Measurements from ENCODE around the gene PRSS33. TPM values are rescaled to one million over a fixed set of nuclear protein-coding genes. Genes with fewer than 3 reads are reported as not detected.

The PRSS33 gene
- total and polyA plus RNA-seq, 5 donors from 2014 or later: not detected

DNA sequence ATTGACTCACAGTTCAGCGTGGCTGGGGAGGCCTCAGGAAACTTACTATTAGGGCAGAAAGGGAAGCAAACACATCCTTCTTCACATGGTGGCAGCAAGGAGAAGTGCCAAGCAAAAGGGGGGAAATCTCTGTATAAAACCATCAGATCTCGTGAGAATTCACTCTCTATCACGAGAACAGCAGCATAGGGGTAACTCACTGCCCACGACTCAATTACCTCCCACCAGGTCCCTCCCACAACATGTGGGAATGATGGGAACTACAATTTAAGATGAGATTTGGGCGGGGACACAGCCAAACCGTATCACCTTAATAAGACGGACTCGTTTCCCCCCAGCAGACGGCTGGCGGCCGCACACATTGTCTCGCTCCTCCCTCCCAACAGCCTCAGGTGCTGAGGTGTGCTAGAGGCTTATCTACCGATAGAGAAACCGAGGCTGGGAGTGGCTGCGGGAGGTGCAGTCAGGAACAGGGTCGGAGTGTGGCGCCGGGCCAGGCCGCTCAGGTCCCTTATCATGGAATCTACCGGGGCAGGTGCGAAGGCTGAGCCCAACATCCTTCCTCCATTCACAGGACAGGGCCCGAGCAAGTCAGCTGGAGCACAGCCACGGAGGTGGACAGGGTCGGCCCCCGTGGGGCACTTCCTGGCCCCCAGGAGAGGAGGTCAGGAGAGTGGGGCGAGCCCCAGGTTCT lies 37.8 kb upstream of the PRSS33 start:
- ATAC-seq (ENCODE audit: low read depth in 2 of 2): no peak
- no peaks in the 10 kb centered on the region for H3K4me1 ChIP-seq (ENCODE audit: control insufficient read depth, insufficient read depth, low read length, poor library complexity, severe bottlenecking)
- no peak overlapping the region for H3K4me3 Mint-ChIP-seq

DNA sequence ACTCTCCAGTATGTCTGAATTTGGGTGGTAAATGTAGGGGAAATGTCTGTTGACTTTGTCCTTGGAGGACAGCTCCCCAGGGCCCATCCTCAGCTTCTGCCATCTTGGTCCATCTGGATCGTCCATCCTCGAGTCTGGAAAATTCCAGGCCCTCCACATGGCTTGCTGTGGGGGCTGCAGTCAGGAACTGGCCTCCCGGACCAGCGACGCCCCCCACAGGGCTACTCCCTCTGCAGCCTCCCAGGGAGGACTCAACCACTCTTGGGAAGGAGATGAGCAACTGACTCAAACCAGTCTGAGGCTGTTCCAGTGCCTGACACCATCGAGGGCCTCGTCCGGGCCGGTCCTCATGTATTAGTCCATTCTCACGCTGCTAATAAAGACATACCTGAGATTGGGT lies 37.3 kb upstream of the PRSS33 start:
- Histone ChIP-seq H3K9me3 (ENCODE audit: control insufficient read depth in 2 of 2, low read length in 2 of 2) (no peaks in the 10 kb centered on the region), H3K4me3 (ENCODE audit: low read depth, low read length) (no peak overlapping the region), H3K4me1 (ENCODE audit: control insufficient read depth, insufficient read depth, low read length, poor library complexity, severe bottlenecking) (no peaks in the 10 kb centered on the region), H3K36me3 (ENCODE audit: control insufficient read depth, insufficient read depth, low read length) (no peaks in the 10 kb centered on the region), H3K27ac (ENCODE audit: insufficient read depth, low read length, poor library complexity, severe bottlenecking) (no peak overlapping the region), H3K27me3 (ENCODE audit: control insufficient read depth, insufficient read depth, low read length) (no peaks in the 10 kb centered on the region)
- H3K27ac Mint-ChIP-seq: no peak overlapping the region
- no peak overlapping the region for H3K4me3 Mint-ChIP-seq
- peaks cover 4% of the 10 kb centered on the region for H3K27me3 Mint-ChIP-seq
- H3K9me3 Mint-ChIP-seq: no peaks in the 10 kb centered on the region
- DNase-seq (no peak), ATAC-seq (ENCODE audit: low read depth in 2 of 2) (no peak)
- H3K36me3 Mint-ChIP-seq: no peaks in the 10 kb centered on the region
- no peaks in the 10 kb centered on the region for H3K4me1 Mint-ChIP-seq

More for the DNA sequence above, 37.8 kb upstream of the PRSS33 start:
- no peak for DNase-seq
- Histone ChIP-seq H3K9me3 (ENCODE audit: control insufficient read depth in 2 of 2, low read length in 2 of 2) (no peaks in the 10 kb centered on the region), H3K4me3 (ENCODE audit: low read depth, low read length) (no peak overlapping the region), H3K27ac (ENCODE audit: insufficient read depth, low read length, poor library complexity, severe bottlenecking) (no peak overlapping the region), H3K36me3 (ENCODE audit: control insufficient read depth, insufficient read depth, low read length) (no peaks in the 10 kb centered on the region), H3K27me3 (ENCODE audit: control insufficient read depth, insufficient read depth, low read length) (no peaks in the 10 kb centered on the region)
- Mint-ChIP-seq H3K27ac (no peak overlapping the region), H3K27me3 (peaks cover 4% of the 10 kb centered on the region), H3K9me3 (no peaks in the 10 kb centered on the region), H3K36me3 (no peaks in the 10 kb centered on the region), H3K4me1 (no peaks in the 10 kb centered on the region)

- Mint-ChIP-seq H3K9me3 (no peaks in the 10 kb centered on the region), H3K4me1 (peaks cover 0 to 2% (median 0%) of the 10 kb centered on the region in 4 donors), H3K27ac (no peak overlapping the region)
Observed at GRCh38 chr16:2822496-2822895, 35.1 kb upstream of the PRSS33 start.

DNA sequence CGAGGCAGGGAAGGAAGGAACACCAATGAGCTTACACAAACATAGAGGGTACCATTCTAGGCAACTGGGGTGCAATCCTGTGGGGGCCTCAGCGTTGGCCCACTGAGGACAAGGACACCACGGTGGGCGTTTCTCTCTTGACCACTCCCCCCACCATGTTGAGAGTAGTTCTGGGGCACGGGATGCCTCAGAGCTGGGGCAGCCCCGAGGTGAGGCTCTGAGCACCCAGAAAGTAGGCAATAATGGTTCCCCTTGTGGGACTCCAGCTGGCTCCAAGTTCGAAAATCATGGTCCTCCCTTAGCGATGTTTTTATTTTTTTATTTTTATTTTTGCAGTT lies 34.8 kb upstream of the PRSS33 start:
- Mint-ChIP-seq H3K27ac (no peak overlapping the region), H3K27me3 (no peaks in the 10 kb centered on the region), H3K36me3 (no peaks in the 10 kb centered on the region), H3K4me3 (no peak overlapping the region), H3K9me3 (no peaks in the 10 kb centered on the region), H3K4me1 (peaks cover 0 to 2% (median 0%) of the 10 kb centered on the region in 4 donors)
- H3K27me3 ChIP-seq (ENCODE audit: control insufficient read depth, insufficient read depth, low read length): no peaks in the 10 kb centered on the region
- H3K27ac ChIP-seq (ENCODE audit: insufficient read depth, low read length, poor library complexity, severe bottlenecking): no peak overlapping the region
- no peaks in the 10 kb centered on the region for H3K36me3 ChIP-seq (ENCODE audit: control insufficient read depth, insufficient read depth, low read length)
- no peak for ATAC-seq (ENCODE audit: low read depth in 2 of 2)
- H3K4me3 ChIP-seq (ENCODE audit: low read depth, low read length): no peak overlapping the region
- DNase-seq: no peak
- no peaks in the 10 kb centered on the region for H3K9me3 ChIP-seq (ENCODE audit: control insufficient read depth in 2 of 2, low read length in 2 of 2)
- H3K4me1 ChIP-seq (ENCODE audit: control insufficient read depth, insufficient read depth, low read length, poor library complexity, severe bottlenecking): no peaks in the 10 kb centered on the region

More at GRCh38 chr16:2822496-2822895, 35.1 kb upstream of the PRSS33 start:
- ATAC-seq (ENCODE audit: low read depth in 2 of 2) (no peak), DNase-seq (no peak)
- Histone ChIP-seq H3K27ac (ENCODE audit: insufficient read depth, low read length, poor library complexity, severe bottlenecking) (no peak overlapping the region), H3K4me3 (ENCODE audit: low read depth, low read length) (no peak overlapping the region), H3K4me1 (ENCODE audit: control insufficient read depth, insufficient read depth, low read length, poor library complexity, severe bottlenecking) (no peaks in the 10 kb centered on the region), H3K36me3 (ENCODE audit: control insufficient read depth, insufficient read depth, low read length) (no peaks in the 10 kb centered on the region), H3K27me3 (ENCODE audit: control insufficient read depth, insufficient read depth, low read length) (no peaks in the 10 kb centered on the region), H3K9me3 (ENCODE audit: control insufficient read depth in 2 of 2, low read length in 2 of 2) (no peaks in the 10 kb centered on the region)
- Mint-ChIP-seq H3K36me3 (no peaks in the 10 kb centered on the region), H3K4me3 (no peak overlapping the region), H3K27me3 (no peaks in the 10 kb centered on the region)

DNA sequence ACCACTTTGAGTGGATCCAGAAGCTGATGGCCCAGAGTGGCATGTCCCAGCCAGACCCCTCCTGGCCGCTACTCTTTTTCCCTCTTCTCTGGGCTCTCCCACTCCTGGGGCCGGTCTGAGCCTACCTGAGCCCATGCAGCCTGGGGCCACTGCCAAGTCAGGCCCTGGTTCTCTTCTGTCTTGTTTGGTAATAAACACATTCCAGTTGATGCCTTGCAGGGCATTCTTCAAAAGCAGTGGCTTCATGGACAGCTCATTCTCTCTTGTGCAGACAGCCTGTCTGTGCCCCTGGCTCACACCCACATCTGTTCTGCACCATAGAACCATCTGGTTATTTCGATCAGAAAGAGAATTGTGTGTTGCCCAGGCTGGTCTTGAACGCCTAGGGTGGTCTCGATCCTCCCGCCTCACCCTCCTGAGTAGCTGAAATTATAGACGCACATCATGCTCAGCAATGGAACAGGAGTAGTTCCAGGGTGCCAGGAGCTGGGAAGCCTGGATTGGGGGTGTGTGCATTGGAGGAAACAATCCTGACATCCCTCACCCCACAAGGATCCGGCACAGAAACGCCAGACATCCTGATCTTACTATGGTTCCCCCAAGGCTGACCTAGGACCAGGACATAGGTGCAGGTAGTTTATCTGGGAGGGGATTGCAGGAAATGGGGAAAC lies 34.3 kb upstream of the PRSS33 start:
- peaks cover 0 to 2% (median 0%) of the 10 kb centered on the region in 4 donors for H3K4me1 Mint-ChIP-seq
- no peaks in the 10 kb centered on the region for H3K36me3 Mint-ChIP-seq
- no peaks in the 10 kb centered on the region for H3K27me3 ChIP-seq (ENCODE audit: control insufficient read depth, insufficient read depth, low read length)
- no peak overlapping the region for H3K27ac Mint-ChIP-seq
- no peak for ATAC-seq (ENCODE audit: low read depth in 2 of 2)
- H3K9me3 Mint-ChIP-seq: no peaks in the 10 kb centered on the region
- no peaks in the 10 kb centered on the region for H3K36me3 ChIP-seq (ENCODE audit: control insufficient read depth, insufficient read depth, low read length)
- H3K27ac ChIP-seq (ENCODE audit: insufficient read depth, low read length, poor library complexity, severe bottlenecking): no peak overlapping the region
- no peak overlapping the region for H3K4me3 ChIP-seq (ENCODE audit: low read depth, low read length)
- H3K4me1 ChIP-seq (ENCODE audit: control insufficient read depth, insufficient read depth, low read length, poor library complexity, severe bottlenecking): no peaks in the 10 kb centered on the region
- no peaks in the 10 kb centered on the region for H3K27me3 Mint-ChIP-seq
- no peaks in the 10 kb centered on the region for H3K9me3 ChIP-seq (ENCODE audit: control insufficient read depth in 2 of 2, low read length in 2 of 2)
- H3K4me3 Mint-ChIP-seq: no peak overlapping the region
- no peak for DNase-seq

GRCh38 chr16:2820836-2821486 lies 33.6 kb upstream of the PRSS33 start:
- Mint-ChIP-seq H3K27ac (no peak overlapping the region), H3K27me3 (no peaks in the 10 kb centered on the region), H3K4me3 (no peak overlapping the region), H3K4me1 (peaks cover 0 to 4% (median 0%) of the 10 kb centered on the region in 4 donors), H3K9me3 (no peaks in the 10 kb centered on the region), H3K36me3 (no peaks in the 10 kb centered on the region)
- Histone ChIP-seq H3K4me1 (ENCODE audit: control insufficient read depth, insufficient read depth, low read length, poor library complexity, severe bottlenecking) (no peaks in the 10 kb centered on the region), H3K4me3 (ENCODE audit: low read depth, low read length) (no peak overlapping the region), H3K9me3 (ENCODE audit: control insufficient read depth in 2 of 2, low read length in 2 of 2) (no peaks in the 10 kb centered on the region), H3K36me3 (ENCODE audit: control insufficient read depth, insufficient read depth, low read length) (no peaks in the 10 kb centered on the region), H3K27ac (ENCODE audit: insufficient read depth, low read length, poor library complexity, severe bottlenecking) (no peak overlapping the region), H3K27me3 (ENCODE audit: control insufficient read depth, insufficient read depth, low read length) (no peaks in the 10 kb centered on the region)
- ATAC-seq (ENCODE audit: low read depth in 2 of 2) (no peak), DNase-seq (no peak)

DNA sequence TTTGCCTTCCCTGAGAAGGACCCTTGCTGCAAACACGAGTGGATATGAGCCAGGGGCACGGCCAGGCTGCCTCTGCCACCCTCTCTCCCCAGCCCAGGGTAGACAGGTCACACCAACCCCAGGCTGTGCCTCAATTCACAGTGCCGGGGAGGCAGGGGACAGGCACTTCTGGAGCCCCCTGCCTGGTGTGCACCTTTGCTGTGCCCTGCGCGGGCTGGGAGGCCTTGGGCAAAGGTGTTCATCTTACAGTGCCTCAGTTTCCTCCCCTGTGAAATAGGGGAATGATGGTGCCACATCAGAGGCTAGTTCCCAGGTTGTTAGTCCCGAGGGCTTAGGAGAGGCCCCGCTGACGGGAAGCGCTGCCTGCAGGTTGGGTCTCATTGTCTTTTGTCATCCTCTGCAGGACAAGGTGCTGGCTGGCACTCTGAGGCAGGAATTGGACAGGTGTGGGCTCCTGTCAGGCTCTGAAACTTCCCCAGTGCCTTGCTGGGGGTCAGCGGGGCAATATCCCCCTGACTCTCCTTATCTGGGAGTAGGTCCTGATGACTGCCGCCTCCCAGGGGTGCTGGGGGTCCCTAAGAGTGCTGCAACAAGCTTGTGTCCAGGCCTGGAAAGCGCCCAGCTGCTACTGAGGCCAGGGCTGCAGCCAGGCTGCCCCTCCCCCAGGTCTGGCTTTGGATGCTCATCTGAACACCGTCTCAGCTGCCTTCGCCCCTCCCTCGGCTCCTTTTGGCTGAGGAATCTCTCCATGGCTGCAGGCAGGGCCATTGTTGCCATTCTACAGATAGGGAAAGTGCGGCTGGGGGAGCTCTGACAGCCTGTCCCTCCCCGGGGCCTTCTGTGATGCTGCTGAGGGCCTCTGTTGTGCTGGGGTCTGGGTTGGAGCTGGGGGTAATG lies 32.8 kb upstream of the PRSS33 start:
- Mint-ChIP-seq H3K27me3 (no peaks in the 10 kb centered on the region), H3K4me1 (peaks cover 0 to 4% (median 0%) of the 10 kb centered on the region in 4 donors)
- no peak for ATAC-seq (ENCODE audit: low read depth in 2 of 2)

More for the DNA sequence above, 32.8 kb upstream of the PRSS33 start:
- Mint-ChIP-seq H3K27ac (no peak overlapping the region), H3K4me3 (no peak overlapping the region), H3K9me3 (no peaks in the 10 kb centered on the region), H3K36me3 (no peaks in the 10 kb centered on the region)
- Histone ChIP-seq H3K27me3 (ENCODE audit: control insufficient read depth, insufficient read depth, low read length) (no peaks in the 10 kb centered on the region), H3K27ac (ENCODE audit: insufficient read depth, low read length, poor library complexity, severe bottlenecking) (no peak overlapping the region), H3K9me3 (ENCODE audit: control insufficient read depth in 2 of 2, low read length in 2 of 2) (no peaks in the 10 kb centered on the region), H3K4me1 (ENCODE audit: control insufficient read depth, insufficient read depth, low read length, poor library complexity, severe bottlenecking) (no peaks in the 10 kb centered on the region), H3K4me3 (ENCODE audit: low read depth, low read length) (no peak overlapping the region), H3K36me3 (ENCODE audit: control insufficient read depth, insufficient read depth, low read length) (no peaks in the 10 kb centered on the region)
- no peak for DNase-seq

Data from CD4-positive, CD25-positive, alpha-beta regulatory T cell (primary cell).